ENCODE measurements around the gene TTC8.

Gene TTC8

DNA sequence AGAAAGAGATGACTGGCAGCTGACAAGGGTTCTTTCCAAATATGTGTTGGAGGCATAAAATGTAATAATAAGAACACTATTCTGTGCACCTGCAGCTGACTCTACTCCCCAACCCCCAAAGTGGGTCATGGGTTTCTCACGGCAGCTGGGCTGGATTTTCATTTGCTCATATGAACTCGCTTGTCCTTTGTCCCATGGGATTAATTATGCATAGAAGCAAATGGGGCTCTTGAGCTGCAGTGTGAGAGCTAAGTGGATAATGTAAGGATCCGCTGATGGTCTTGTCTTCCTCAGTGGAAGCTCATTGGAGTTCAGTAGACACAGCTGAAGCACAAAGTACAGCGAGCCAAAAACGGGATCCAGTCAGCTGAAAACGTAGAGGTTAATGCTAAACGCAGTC is 46.3 kb downstream of the TTC8 start:
- FAIRE-seq = no peak

DNA sequence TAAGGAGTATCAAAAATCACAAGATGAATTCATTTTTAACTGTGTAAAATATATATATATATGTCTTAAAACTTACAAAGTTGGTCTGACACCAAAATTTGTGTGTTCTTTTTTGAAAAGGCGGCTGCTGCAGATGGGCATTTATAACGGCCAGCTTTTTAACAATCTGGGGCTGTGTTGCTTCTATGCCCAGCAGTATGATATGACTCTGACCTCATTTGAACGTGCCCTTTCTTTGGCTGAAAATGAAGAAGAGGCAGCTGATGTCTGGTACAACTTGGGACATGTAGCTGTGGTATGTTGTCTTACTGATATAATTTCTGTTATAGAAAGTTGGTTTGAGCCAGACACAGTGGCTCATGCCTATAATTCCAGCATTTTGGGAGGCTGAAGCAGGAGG is 47.0 kb downstream of the TTC8 start:
- no peak for FAIRE-seq

DNA sequence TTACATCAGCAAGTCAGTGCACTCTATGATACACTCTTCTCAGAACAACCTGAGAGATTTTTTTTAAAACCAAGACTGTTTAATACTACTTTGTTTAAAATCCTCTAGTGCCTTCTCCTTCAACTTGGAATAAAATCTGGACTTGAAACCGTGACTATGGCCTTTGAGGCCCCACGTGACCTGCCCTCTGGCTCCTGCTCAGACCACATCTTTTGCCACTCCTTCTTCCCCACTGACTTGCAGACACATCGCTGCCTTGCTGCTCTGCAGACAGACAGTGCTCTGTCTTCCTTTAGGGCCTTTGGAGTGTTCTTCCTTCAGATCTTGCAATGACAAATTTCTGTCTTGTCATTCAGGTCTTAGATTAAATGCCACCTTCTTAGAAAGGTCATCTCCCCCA is 48.5 kb downstream of the TTC8 start:
- no peak for FAIRE-seq

DNA sequence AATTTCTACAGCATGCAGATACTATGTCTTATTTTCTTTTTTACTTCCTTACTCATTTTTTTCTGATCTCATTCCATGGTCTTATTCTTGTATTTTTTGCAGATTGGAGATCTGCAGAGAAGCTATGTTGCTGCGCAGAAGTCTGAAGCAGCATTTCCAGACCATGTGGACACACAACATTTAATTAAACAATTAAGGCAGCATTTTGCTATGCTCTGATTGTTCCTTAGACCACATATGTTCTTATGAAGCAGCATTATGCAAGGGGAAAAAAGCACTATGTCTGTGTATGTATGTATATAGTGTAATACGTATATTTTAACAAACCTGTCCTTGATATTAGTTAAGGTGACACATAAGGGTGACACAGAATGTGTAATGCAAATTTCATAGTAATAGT is 52.7 kb downstream of the TTC8 start:
- FAIRE-seq = no peak

DNA sequence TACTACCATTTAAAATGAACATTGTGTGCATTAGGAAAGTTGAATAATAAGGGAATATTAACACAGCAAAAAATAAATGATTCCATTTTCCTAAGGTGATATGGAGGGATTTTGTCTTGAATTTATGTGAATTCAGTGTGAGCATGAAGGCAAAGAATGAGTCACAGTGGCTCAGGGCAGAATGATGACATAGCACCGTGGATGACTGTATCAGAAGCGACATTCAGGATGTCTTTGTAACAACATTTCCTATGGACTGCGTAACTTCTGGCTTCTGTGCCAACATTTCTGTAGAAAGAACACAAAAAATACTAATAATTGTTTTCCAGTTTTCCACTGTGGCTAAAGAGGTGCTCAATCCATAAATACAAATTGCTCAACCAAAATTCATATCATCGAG is 54.6 kb downstream of the TTC8 start:
- FAIRE-seq = no peak

DNA sequence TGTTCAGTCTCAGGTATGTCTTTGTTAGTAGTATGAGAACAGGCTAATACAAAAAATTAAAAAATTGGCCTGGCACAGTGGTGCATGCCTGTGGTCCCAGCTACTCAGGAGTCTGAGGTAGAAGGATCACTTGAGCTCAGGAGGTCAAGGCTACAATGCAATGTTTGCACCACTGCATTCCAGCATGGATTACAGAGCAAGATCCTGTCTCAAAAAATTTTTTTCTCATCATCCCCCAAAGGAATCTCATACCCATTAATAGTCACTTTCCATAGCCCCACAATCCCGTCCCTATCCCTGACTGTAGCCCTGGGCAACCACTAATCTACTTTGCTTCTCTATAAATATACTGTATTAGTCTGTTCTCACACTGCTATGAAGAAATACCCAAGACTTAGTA is 57.8 kb downstream of the TTC8 start:
- no peak for FAIRE-seq

DNA sequence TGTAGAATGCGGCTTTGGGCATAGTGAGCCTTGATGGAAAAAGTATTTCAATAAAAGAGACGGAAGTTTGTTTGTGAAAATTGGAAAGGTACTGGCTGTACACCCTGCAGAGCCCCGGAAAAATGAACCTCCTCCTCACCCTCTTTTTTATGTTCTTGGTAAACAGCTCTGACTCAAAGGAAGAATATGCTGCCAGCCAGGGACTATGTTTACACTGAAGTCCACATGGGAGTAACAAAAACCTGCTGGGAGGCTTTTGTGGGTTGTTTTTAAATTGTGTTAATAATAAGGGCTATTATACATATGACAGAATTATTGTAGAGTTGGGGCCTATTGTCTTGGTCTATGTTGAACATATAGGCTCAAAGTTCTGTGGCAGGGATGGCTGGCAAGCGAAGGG is 70.7 kb downstream of the TTC8 start:
- no peak for FAIRE-seq

DNA sequence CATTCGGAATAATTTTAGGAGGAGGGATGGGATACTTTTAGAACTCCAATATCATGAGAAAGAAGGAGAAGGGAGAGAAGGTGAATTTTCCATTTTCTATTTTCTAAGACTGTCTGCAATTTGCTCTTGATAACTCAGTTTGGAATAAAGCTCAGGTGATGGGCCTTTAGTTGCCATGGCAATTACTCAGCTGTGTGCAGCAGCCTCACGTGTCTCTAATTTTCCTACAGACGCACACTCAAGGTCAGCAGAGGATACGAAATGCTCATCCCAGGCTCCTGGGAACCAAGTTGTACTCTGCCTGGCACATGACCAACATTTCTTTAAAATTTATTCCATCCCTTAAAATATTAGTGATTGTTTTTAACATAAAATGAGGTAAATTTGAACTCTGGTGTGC is 76.7 kb downstream of the TTC8 start:
- FAIRE-seq = no peak

DNA sequence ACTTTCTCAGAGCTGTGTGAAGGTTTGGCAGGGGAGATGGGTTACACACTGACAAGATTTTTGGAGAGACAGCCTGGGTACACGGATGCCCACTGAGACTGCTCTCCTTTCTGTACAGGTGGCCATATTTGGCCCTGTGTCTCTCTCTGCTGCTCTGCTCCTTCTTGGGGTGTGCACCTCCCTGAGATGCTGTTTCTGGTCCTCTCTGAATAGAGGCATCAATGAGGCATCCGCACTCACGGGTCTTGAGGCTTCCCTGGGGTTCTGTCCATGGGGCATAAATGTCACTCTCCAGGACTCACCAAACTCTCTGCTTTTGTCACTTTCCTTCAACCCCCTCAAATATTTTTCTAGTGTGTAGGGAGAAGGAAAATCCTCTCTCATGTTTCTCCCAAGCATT is 77.5 kb downstream of the TTC8 start:
- FAIRE-seq = no peak

DNA sequence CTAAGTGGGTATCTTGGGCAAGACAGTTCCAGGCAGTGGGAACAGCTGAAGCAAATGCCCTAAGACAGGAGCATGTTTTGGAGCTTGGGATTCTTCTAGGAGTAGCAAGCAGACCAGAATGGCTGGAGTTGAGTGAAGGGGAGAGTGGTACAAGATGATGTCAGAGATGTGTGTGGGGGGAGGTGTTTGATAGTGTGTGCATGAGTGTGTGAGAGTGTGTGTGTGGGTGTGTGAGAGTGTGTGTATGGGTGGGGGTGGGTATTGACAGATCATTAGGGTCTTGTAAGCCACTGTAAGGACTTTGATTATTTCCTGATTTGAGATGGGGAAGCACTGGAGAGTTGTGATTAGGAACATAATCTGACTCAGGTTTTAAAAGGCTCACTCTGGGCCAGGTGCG is 78.4 kb downstream of the TTC8 start:
- FAIRE-seq = no peak

DNA sequence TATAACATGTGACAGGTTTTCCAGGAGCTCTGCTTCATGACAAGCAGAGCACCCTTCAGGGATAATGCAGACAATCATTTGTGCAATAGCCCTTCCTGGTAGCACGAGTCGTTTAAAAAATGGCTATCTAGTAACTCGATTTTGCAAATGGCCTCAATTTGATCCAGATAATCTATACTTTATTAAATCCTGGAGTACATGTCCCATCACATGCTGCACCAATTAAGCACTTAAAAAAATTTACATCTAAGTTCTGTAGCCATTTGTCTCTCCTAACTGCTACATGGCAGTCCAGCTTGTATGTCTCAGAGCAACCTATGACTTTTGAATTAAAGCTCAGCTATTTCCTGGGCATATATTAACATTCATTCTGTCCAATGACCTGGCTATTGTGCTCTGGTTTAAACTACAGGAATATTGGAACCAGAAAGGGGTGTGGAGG is 79.8 kb downstream of the TTC8 start:
- FAIRE-seq = no peak

DNA sequence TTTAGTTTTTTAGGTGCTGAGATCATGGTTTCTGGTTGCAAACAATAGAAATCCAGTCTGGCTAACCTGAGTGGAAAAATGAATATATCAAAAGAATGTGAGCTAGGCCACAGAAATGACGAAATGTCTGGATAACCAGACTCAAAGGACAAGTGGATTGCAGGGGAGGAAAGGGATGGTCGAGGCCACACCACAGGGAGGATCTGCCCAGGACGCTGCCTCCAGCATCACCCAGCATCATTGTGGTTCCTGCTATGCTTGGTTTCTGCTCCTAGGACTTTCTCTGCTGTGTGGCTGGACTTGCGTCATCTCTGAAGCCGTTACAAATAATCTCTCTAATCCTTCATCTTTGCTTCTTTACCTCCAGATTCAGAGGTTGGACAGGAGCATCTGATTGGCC is 80.4 kb downstream of the TTC8 start:
- no peak for FAIRE-seq

DNA sequence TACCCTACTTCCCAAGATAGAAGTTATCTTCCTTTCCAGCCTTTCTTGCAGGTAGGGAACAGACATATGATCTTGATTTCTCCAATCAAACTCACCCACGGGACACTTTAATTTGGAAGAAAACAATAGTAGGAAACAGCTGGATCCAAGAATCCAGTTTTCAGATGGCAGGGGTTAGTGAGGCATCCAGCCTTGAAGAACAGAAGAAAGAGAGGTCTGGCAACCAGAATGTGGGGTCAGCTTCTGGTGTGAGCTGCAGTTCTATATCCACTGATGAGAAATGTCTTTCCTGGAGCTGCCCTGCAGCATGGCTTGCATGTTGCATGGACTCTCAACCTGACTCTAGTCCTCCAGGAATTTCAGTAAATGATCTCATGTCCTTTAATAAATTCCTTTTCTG is 83.8 kb downstream of the TTC8 start:
- no peak for FAIRE-seq

DNA sequence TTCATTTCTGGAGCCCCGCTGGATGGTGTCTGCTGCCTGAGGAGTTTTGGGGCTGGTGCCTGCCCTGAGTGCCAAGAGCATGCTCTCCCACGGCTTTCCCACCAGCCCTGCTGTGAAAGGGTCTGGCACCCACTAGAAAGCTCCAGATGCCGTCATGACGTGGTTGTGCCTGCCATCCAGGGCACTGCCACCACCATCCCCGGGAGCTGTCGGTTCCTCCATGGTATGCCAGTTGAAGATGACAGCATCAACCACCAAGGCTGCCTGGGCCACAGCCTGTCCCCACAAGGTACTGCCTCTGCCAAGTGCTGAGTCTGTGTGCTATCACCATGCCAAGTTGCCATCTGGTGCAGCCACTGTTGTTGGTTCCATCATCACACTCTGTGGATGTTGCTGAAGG is 85.9 kb downstream of the TTC8 start:
- no peak for FAIRE-seq

DNA sequence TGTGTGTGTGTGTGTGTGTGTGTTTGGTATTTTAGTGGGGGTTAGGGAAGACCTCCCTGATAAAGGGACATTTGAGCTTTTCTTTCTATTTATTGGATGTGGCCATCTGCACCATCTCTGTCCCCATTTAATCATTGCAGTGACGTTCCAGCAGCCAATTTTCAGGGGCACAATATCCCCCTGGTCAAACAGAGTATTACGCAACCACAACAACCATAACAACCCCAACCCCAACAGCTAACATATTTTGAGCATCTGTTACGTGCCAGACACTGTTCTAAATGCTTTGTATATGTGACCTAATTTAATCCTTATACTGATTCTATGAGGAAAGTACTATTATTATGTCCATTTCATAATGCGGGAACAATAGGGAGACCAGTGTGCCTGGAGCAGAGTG is 87.4 kb downstream of the TTC8 start:
- no peak for FAIRE-seq

DNA sequence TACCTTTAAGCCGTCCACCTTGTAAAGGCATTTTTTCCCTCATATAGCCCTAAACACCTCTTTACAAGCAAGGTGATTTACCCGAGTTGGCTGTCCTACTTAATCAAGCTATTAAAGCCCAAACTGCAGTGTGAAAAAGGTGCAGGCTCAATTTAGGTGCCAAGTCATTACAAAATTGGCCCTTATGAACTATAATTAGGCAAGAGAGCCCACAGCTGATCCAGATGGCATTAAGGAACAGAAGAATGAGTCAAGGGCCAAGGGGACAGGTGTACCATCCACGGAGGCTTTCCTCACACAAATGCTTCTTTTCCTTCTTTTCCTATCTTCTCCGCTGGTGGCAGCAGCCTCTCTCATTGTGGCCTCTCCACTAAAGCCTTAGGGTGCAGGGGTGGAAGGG is 90.5 kb downstream of the TTC8 start:
- no peak for FAIRE-seq

DNA sequence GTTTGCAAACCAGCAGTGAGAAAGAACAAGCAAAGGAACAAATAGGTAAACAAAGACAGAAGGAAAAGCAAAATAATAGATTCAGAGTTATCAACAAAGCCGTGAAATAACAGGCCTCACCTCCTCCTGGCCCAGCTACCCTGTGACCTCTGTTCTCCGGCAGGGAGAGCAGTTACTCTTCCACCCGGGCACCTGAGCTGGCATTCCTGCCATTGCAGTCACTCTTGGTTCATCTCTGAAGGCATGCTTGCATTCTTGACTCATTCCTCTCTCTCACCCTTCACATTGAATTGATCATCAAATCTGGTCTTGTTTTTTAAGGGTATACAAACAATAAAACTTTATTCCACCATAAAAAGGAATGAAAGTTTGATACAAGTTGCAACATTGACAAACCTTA is 95.1 kb downstream of the TTC8 start:
- FAIRE-seq = no peak

Measured in islet of Langerhans (tissue), 1 donor.